Endothelial cell (in vitro differentiated cells): Measurements from ENCODE around the gene ELAVL3. TPM values are rescaled to one million over a fixed set of nuclear protein-coding genes. Genes with fewer than 3 reads are reported as not detected.

ENCODE experiments used
- DNase-seq: peaks from one replicate; pipeline ENCODE4 v3.0.0; 2021; ENCODE audit warnings: low spot score
- H3K27ac Mint-ChIP-seq: one replicate; pipeline ENCODE4 v1.8.0; 2021; ENCODE audit warnings: mixed read lengths, inconsistent platforms; ENCODE audit not compliant: unreplicated experiment
- H3K27me3 Mint-ChIP-seq: one replicate; pipeline ENCODE4 v1.8.0; 2021; ENCODE audit warnings: mild to moderate bottlenecking, moderate library complexity, mixed read lengths, inconsistent platforms; ENCODE audit not compliant: unreplicated experiment
- H3K36me3 Mint-ChIP-seq: one replicate; pipeline ENCODE4 v1.8.0; 2021; ENCODE audit warnings: mild to moderate bottlenecking, low read depth, mixed read lengths, inconsistent platforms; ENCODE audit not compliant: unreplicated experiment
- H3K4me1 Mint-ChIP-seq: one replicate; pipeline ENCODE4 v1.8.0; 2021; ENCODE audit warnings: mild to moderate bottlenecking, mixed read lengths, inconsistent platforms; ENCODE audit not compliant: unreplicated experiment
- H3K4me3 Mint-ChIP-seq: one replicate; pipeline ENCODE4 v1.8.0; 2021; ENCODE audit warnings: mild to moderate bottlenecking, mixed read lengths, inconsistent platforms; ENCODE audit not compliant: unreplicated experiment
- H3K9me3 Mint-ChIP-seq: one replicate; pipeline ENCODE4 v1.8.0; 2021; ENCODE audit warnings: mixed read lengths, inconsistent platforms; ENCODE audit not compliant: unreplicated experiment
- total RNA-seq: library from RNA; stranded (reverse); fragmentation: NEBNext Ultra II Directional; extraction: Animal tissue kit (Norgen Biotek cat#: 25700); gene quantifications from one replicate; pipeline ENCODE4 v1.2.1, GENCODE V29; 2021; ENCODE audit not compliant: unreplicated experiment
- TF ChIP-seq, protein P1 (sequence below): fragments of 200-600 bp; sonication (generic); IDR thresholded peaks from one replicate; pipeline ENCODE4 v1.5.0; 2021; ENCODE audit warnings: antibody characterized with exemption; ENCODE audit not compliant: unreplicated experiment

The ELAVL3 gene
- total RNA-seq, 1 donor from 2014 or later, result 0.54 TPM

DNA sequence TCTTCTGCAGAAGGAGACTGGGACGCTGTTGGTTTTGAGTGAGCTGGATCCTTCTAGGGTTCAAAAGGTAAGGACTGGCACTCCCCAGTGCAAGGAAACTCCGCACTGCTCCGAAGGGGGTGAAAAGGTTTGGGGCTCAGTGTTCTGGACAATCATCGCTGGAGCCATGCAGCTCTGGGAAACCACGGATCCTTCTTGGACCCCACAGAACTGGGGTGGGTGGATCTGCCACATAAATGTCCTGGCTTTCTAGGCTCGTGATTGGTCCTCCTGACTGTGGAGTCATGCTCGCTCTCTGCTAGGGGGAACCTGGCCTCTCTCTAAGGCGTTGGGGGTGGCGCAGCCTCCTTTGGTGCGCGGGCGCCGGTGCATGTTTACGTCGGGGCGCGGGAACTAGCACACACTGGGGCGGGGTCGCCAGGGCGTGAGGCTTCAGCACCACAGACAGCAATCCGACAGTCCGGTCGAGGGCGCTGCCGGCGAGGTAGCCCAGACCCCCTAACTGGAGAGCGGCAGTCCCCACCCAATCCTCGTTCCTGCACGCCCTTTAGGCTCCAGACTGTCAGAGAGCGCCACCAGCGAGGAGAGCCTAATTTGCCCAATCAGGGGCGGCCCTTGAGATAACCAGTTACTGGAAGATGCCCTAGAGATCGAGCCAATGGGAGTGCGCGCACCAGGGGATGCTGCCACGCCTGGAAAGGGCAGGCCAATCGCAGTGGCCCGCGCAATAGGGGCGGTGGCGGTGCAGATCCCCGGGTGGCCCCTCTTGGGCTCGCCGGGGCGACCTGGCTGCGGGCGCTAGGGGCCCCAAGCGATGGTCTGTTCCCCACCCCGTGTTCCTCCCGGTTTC lies 913 bp upstream of the ELAVL3 start:
- TF ChIP-seq, protein P1, sequence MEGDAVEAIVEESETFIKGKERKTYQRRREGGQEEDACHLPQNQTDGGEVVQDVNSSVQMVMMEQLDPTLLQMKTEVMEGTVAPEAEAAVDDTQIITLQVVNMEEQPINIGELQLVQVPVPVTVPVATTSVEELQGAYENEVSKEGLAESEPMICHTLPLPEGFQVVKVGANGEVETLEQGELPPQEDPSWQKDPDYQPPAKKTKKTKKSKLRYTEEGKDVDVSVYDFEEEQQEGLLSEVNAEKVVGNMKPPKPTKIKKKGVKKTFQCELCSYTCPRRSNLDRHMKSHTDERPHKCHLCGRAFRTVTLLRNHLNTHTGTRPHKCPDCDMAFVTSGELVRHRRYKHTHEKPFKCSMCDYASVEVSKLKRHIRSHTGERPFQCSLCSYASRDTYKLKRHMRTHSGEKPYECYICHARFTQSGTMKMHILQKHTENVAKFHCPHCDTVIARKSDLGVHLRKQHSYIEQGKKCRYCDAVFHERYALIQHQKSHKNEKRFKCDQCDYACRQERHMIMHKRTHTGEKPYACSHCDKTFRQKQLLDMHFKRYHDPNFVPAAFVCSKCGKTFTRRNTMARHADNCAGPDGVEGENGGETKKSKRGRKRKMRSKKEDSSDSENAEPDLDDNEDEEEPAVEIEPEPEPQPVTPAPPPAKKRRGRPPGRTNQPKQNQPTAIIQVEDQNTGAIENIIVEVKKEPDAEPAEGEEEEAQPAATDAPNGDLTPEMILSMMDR, result no peak
- Mint-ChIP-seq H3K4me1 (peaks cover 6% of the 10 kb centered on the region), H3K9me3 (no peaks in the 10 kb centered on the region), H3K36me3 (peaks cover 3% of the 10 kb centered on the region), H3K4me3 (no peak overlapping the region), H3K27ac (no peak overlapping the region), H3K27me3 (peaks cover 36% of the 10 kb centered on the region)
- DNase-seq, result peak; percentile 49

DNA sequence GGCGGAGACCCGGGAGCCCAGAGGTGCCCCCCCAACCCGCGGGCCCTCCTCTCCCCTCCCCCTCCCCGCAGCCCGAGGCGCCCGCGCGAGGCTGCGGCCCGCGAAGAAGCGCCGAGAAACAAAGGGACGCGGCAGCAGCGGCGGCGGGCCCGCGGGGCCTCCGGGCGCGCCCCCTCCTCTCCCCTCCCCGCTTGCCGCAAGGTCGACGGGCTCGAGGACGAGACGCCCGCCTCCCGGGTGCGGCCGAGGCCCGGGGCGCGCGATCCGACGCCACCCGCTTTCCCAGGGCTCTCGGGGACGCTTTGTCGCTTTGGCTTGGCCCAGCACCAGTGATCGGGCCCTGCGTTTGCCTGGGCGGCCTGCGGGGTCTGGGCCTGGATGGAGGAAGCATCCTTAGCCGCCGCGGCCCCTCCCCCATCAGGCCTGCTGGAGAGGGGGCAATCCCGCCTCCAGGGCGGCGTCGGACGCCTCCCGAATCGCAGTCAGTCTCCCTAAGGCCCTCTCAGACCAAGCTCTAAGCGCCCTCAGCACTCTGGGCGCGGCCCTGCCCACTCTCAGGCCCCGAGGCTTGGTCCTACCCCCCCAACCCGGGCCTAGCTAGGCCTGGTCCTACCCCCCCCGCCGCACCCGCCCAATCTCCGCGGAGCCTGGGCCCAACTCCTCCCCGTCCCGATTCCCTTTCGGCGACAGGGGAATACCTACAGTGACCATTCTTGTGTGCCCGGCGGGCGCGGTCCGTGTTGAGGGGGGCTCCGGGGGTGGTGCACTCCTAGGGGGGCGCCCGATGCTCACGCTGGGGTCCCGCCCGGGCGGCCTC lies 740 bp downstream of the ELAVL3 start:
- DNase-seq, result no peak
- Mint-ChIP-seq H3K27ac (no peak overlapping the region), H3K4me1 (peaks cover 6% of the 10 kb centered on the region), H3K27me3 (peaks cover 33% of the 10 kb centered on the region), H3K9me3 (no peaks in the 10 kb centered on the region), H3K36me3 (peaks cover 1% of the 10 kb centered on the region), H3K4me3 (no peak overlapping the region)
- TF ChIP-seq, protein P1, result no peak

DNA sequence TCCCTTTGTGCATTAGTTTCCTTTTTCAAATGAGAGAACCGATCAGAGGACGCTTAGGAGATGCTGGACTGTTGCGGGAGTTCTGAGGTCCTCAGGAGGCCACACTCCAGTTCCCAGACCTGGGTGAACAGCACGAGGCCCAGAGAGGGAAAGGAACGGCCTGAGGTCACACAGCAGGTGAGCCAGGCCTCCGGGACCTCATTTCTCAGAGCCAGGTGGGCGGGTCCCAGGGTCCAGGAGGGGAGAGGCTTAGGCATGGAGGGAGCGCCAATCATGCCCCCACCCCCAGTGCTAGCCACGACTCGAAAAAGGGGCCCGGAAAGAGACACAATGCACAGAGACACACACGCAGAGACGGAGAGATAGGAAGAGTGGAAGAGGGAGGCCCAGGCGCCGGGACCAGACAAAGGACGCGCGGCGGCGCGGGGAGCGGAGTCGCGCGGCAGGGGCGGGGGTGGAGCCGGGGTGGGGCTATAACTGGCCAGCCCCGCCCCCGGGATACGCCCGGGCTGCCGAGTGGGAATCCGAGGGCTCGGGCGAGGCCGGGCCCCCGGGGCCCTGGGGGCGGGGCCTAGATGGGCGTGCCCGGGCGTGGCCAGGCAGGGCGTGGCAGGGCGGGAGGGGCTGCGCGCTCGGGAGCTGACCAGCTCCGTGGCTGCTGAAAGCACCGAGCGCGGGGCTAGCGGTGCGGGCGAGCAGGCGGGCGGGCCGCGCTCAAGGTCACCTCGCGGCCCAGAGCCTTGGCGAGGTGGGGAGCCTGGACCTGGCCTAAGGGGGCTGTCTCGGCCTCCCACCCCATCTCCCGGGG lies 1.6 kb downstream of the ELAVL3 start:
- no peak overlapping the region for H3K27ac Mint-ChIP-seq
- no peaks in the 10 kb centered on the region for H3K36me3 Mint-ChIP-seq
- H3K9me3 Mint-ChIP-seq, result no peaks in the 10 kb centered on the region
- TF ChIP-seq, protein P1, result no peak
- H3K4me3 Mint-ChIP-seq, result peak overlapping the region; percentile 59
- peaks cover 33% of the 10 kb centered on the region for H3K27me3 Mint-ChIP-seq
- H3K4me1 Mint-ChIP-seq, result peaks cover 6% of the 10 kb centered on the region
- DNase-seq, result no peak

DNA sequence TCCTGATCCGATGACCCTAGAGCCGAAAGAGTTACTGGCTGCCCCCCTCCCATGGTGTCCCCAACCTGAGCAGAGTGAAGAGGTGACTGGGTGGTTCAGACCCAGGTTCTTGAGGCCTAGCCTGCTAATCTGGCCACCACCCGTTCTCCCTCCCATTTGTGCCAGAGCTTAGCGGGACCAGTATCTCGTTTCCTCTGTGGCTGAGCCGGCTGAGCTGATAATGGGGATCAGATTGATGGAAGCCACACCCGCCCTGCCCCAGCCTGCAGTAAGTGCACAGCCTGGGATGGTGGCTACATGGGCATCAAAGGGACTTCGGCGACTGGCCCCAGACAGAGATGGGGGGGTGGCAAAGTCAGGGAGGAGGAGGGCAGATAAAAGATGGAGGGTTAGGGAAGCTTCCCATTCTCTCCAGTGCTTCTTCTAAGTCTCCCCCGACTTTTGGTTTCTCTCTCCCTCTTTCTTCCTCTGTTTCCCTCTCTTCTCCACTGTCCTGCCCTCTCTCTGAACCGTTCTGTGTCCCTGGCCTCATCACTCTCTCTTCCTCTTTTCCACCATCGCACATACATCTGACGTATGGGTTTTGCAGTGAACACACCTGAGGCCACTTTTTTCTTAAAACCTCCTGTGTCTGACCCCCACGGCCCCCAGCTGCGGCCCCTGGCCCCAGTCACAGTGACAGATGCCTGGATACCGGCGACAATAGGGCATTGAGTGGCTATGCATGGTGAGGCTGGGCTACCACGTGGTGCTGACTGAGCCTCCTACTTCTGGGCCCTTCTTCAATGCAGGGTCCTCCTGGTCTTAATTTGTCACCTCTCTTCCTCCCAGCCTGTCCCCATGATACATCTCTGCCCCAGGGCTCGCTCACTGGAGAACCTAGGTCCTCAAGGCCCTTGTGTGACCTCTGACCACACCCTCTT lies 2.4 kb downstream of the ELAVL3 start:
- Mint-ChIP-seq H3K9me3 (no peaks in the 10 kb centered on the region), H3K27ac (no peak overlapping the region), H3K4me3 (peak overlapping the region; percentile 59), H3K27me3 (peaks cover 33% of the 10 kb centered on the region), H3K4me1 (peaks cover 6% of the 10 kb centered on the region), H3K36me3 (no peaks in the 10 kb centered on the region)
- no peak for DNase-seq
- TF ChIP-seq, protein P1, result no peak
